DOHH2 (cell line): ENCODE measurements around the gene SLC8A1.

ENCODE experiments used
- CTCF ChIP-seq: fragments of 200-600 bp; sonication (generic); IDR thresholded peaks from one replicate; pipeline ENCODE4 v1.5.1; 2014; ENCODE audit warnings: antibody characterized with exemption, mild to moderate bottlenecking, low read depth, low read length; ENCODE audit not compliant: poor library complexity, severe bottlenecking
- EZH2phosphoT487 ChIP-seq: fragments of 200-600 bp; sonication (generic); IDR thresholded peaks from 2 replicates; pipeline ENCODE4 v1.6.1; 2017; ENCODE audit warnings: borderline replicate concordance, mild to moderate bottlenecking, antibody characterized with exemption, low read length, moderate library complexity, mixed read lengths

- TF ChIP-seq CTCF (no peak), EZH2phosphoT487 (no peak)
Observed at GRCh38 chr2:40304340-40304739, 147.6 kb downstream of the SLC8A1 start.
